ENCODE data around the gene TMEM176B. TPM values are rescaled to one million over a fixed set of nuclear protein-coding genes. Genes with fewer than 3 reads are reported as not detected.

Gene TMEM176B
- total RNA-seq, result 10 to 100 TPM; 32.9 to 36.3 TPM

- DNase-seq, result peak in 3 of 4 donors; percentile 39 to 58 (median 41)
- H3K4me3 ChIP-seq, result peak within 1 kb of the TSS; percentile 34 to 53
- no peaks in the 10 kb centered on the region for H3K36me3 ChIP-seq (replicated peaks in 1 of 2; ENCODE audit: insufficient read depth in 1 of 2, low read depth in 2 of 2)
- no peak for TF ChIP-seq CTCF (IDR thresholded peaks at IDR 0.05)
- peak in 1 of 3 donors; percentile 41 for TF ChIP-seq POLR2A (IDR thresholded peaks at IDR 0.05)
- WGBS, 2 donors, result 7 to 25% methylated on average over 17 to 67 of the region's 75 CpGs
- H3K27me3 ChIP-seq, result peaks cover 0 to 9% of the 10 kb centered on the region in 2 donors
- H3K9me3 ChIP-seq, result no peaks in the 10 kb centered on the region
- ATAC-seq, result peak; percentile 60
- H3K27ac ChIP-seq, result peak within 1 kb of the TSS in 2 of 4 donors; percentile 31 to 44
- intact Hi-C loops (cut with DNase I), result no loop called here
- peaks cover 13% of the 10 kb centered on the region for H3K4me1 ChIP-seq
Observed at GRCh38 chr7:150799741-150800580, at the start of gene TMEM176B. TSS of gene TMEM176B (minus strand) at chr7:150800364. CDS start at chr7:150796569, 3,795 bp downstream.

- H3K36me3 ChIP-seq (replicated peaks in 1 of 2; ENCODE audit: insufficient read depth in 1 of 2, low read depth in 2 of 2), result no peaks in the 10 kb centered on the region
- H3K27me3 ChIP-seq, result no peaks in the 10 kb centered on the region
- H3K27ac ChIP-seq, result no peak overlapping the region
- intact Hi-C loops (cut with DNase I), result no loop called here
- H3K4me3 ChIP-seq, result no peak overlapping the region
- TF ChIP-seq POLR2A (IDR thresholded peaks at IDR 0.05) (no peak), CTCF (IDR thresholded peaks at IDR 0.05) (no peak)
- WGBS, 2 donors, result 69 to 79% methylated on average over 9 to 10 of the region's 10 CpGs
- ATAC-seq, result no peak
- no peak for DNase-seq
- no peaks in the 10 kb centered on the region for H3K4me1 ChIP-seq
- H3K9me3 ChIP-seq, result no peaks in the 10 kb centered on the region
Observed at GRCh38 chr7:150849204-150849775, 49.1 kb upstream of the TMEM176B start.

GRCh38 chr7:150848561-150849115 is 48.5 kb upstream of the TMEM176B start:
- H3K4me3 ChIP-seq, result no peak overlapping the region
- H3K9me3 ChIP-seq, result no peaks in the 10 kb centered on the region
- H3K36me3 ChIP-seq (replicated peaks in 1 of 2; ENCODE audit: insufficient read depth in 1 of 2, low read depth in 2 of 2), result no peaks in the 10 kb centered on the region
- no peaks in the 10 kb centered on the region for H3K27me3 ChIP-seq
- 79 to 83% methylated on average over 3 of the region's 3 CpGs for WGBS, 2 donors
- no peak overlapping the region for H3K27ac ChIP-seq
- no peak for ATAC-seq
- intact Hi-C loops (cut with DNase I), result no loop called here
- TF ChIP-seq CTCF (IDR thresholded peaks at IDR 0.05), result no peak
- no peak for TF ChIP-seq POLR2A (IDR thresholded peaks at IDR 0.05)
- DNase-seq, result no peak
- H3K4me1 ChIP-seq, result no peaks in the 10 kb centered on the region

- Histone ChIP-seq H3K36me3 (replicated peaks in 1 of 2; ENCODE audit: insufficient read depth in 1 of 2, low read depth in 2 of 2) (no peaks in the 10 kb centered on the region), H3K4me1 (no peaks in the 10 kb centered on the region), H3K27me3 (no peaks in the 10 kb centered on the region), H3K9me3 (no peaks in the 10 kb centered on the region), H3K27ac (no peak overlapping the region), H3K4me3 (no peak overlapping the region)
- no peak for ATAC-seq
- intact Hi-C loops (cut with DNase I), result no loop called here
- DNase-seq, result no peak
- WGBS, 2 donors, result 89 to 94% methylated on average over 8 of the region's 8 CpGs
- TF ChIP-seq POLR2A (IDR thresholded peaks at IDR 0.05), result no peak
Observed at GRCh38 chr7:150848111-150848510, 47.9 kb upstream of the TMEM176B start.

GRCh38 chr7:150847536-150847935 is 47.4 kb upstream of the TMEM176B start:
- Histone ChIP-seq H3K36me3 (replicated peaks in 1 of 2; ENCODE audit: insufficient read depth in 1 of 2, low read depth in 2 of 2) (no peaks in the 10 kb centered on the region), H3K27ac (no peak overlapping the region), H3K27me3 (no peaks in the 10 kb centered on the region), H3K4me3 (no peak overlapping the region), H3K4me1 (no peaks in the 10 kb centered on the region), H3K9me3 (no peaks in the 10 kb centered on the region)
- WGBS, 2 donors, result 69 to 78% methylated on average over 5 of the region's 5 CpGs
- DNase-seq (no peak), ATAC-seq (no peak)
- intact Hi-C loops (cut with DNase I), result no loop called here
- TF ChIP-seq CTCF (IDR thresholded peaks at IDR 0.05) (no peak), POLR2A (IDR thresholded peaks at IDR 0.05) (no peak)
